HG03103 (cell line): Measurements from ENCODE around the gene FBXO7.
"Not testable (repeated sequence)": the region's sequence is repeated elsewhere in the genome, so short reads cannot be mapped to it uniquely, and the experiment has no call there.

ENCODE experiments used
- ATAC-seq: cut with Tn5 transposase; IDR thresholded peaks from one replicate; pipeline ENCODE4 v1.9.1; 2021; ENCODE audit warnings: low read depth; ENCODE audit not compliant: unreplicated experiment

FBXO7 gene

GRCh38 chr22:32474635-32475467, at the start of gene FBXO7:
TSS of gene FBXO7 (plus strand) at chr22:32474811. CDS start at chr22:32475003, 192 bp downstream.
- peak; percentile 67 for ATAC-seq

GRCh38 chr22:32426881-32427280, 47.7 kb upstream of the FBXO7 start:
- no peak for ATAC-seq

GRCh38 chr22:32430352-32430751, 44.3 kb upstream of the FBXO7 start:
- ATAC-seq, result no peak

- no peak for ATAC-seq
Measured at GRCh38 chr22:32444068-32444467, 30.5 kb upstream of the FBXO7 start.

- ATAC-seq, result no peak
Measured at GRCh38 chr22:32446321-32446720, 28.3 kb upstream of the FBXO7 start.

- ATAC-seq, result no peak
Measured at GRCh38 chr22:32448980-32449379, 25.6 kb upstream of the FBXO7 start.

GRCh38 chr22:32457031-32457430, 17.6 kb upstream of the FBXO7 start:
- no peak for ATAC-seq

- ATAC-seq, result no peak
Measured at GRCh38 chr22:32462452-32462851, 12.2 kb upstream of the FBXO7 start.

- no peak for ATAC-seq
Measured at GRCh38 chr22:32465661-32466060, 8.9 kb upstream of the FBXO7 start.

- no peak for ATAC-seq
Measured at GRCh38 chr22:32466496-32466895, 8.1 kb upstream of the FBXO7 start.

GRCh38 chr22:32469799-32470212, 4.8 kb upstream of the FBXO7 start:
- no peak for ATAC-seq

GRCh38 chr22:32473388-32473952, 1.1 kb upstream of the FBXO7 start:
- no peak for ATAC-seq

GRCh38 chr22:32475468-32476010, 928 bp downstream of the FBXO7 start:
- no peak for ATAC-seq

GRCh38 chr22:32476281-32477195, 1.9 kb downstream of the FBXO7 start:
- no peak for ATAC-seq

- ATAC-seq, result no peak
Measured at GRCh38 chr22:32477596-32477995, 3.0 kb downstream of the FBXO7 start.

GRCh38 chr22:32478552-32478951, 3.9 kb downstream of the FBXO7 start:
- not testable (repeated sequence) for ATAC-seq

GRCh38 chr22:32478994-32479393, 4.4 kb downstream of the FBXO7 start:
- no peak for ATAC-seq

GRCh38 chr22:32480238-32480637, 5.6 kb downstream of the FBXO7 start:
- no peak for ATAC-seq

GRCh38 chr22:32482708-32483107, 8.1 kb downstream of the FBXO7 start:
- ATAC-seq, result peak; percentile 62

- no peak for ATAC-seq
Measured at GRCh38 chr22:32486656-32487390, 12.2 kb downstream of the FBXO7 start.
